Activated B cell treated with CpG ODN at 0.5 μM for 24 hours (primary cell): ENCODE measurements around the gene LMLN. TPM values are rescaled to one million over a fixed set of nuclear protein-coding genes. Genes with fewer than 3 reads are reported as not detected.

Source experiments
- ATAC-seq: fragments of 200-7000 bp; cut with Tn5 transposase; one replicate; pipeline ENCODE4 v1.10.0; 2021; ENCODE audit warnings: low read depth, mild to moderate bottlenecking, moderate library complexity
- CTCF ChIA-PET: fragments of 350-600 bp; sonication (Branson Sonifier 250); formaldehyde crosslinking; loops from one replicate; lab custom pipeline; 2021; ENCODE audit warnings: antibody characterized with exemption; lab: Charles Lee
- POLR2A ChIA-PET: fragments of 350-600 bp; sonication (Branson Sonifier 250); formaldehyde crosslinking; loops from one replicate; lab custom pipeline; 2021; ENCODE audit warnings: antibody characterized with exemption; lab: Charles Lee
- DNase-seq: peaks from one replicate; pipeline ENCODE4 v3.0.0; 2022
- H3K27ac Mint-ChIP-seq: one replicate; pipeline ENCODE4 v1.8.0; 2020; ENCODE audit warnings: mixed read lengths
- H3K27me3 Mint-ChIP-seq: one replicate; pipeline ENCODE4 v1.8.0; 2021; ENCODE audit warnings: mixed read lengths
- H3K36me3 Mint-ChIP-seq: one replicate; pipeline ENCODE4 v1.8.0; 2021; ENCODE audit warnings: low read depth, mixed read lengths
- H3K4me1 Mint-ChIP-seq: one replicate; pipeline ENCODE4 v1.8.0; 2021; ENCODE audit warnings: mixed read lengths
- H3K4me3 Mint-ChIP-seq: one replicate; pipeline ENCODE4 v1.8.0; 2020; ENCODE audit warnings: mild to moderate bottlenecking, mixed read lengths
- H3K9me3 Mint-ChIP-seq: one replicate; pipeline ENCODE4 v1.8.0; 2020; ENCODE audit warnings: mixed read lengths
- intact Hi-C: fragments of 100-400 bp; cut with micrococcal nuclease; formaldehyde crosslinking; loops from one replicate; pipeline ENCODE4 v1.15.1; 2024
- total RNA-seq: library from RNA; stranded (reverse); gene quantifications from 2 replicates; pipeline ENCODE4 v1.2.3, GENCODE V29; 2022
- TF ChIP-seq, protein P1 (sequence below): fragments of 200-600 bp; IDR thresholded peaks from one replicate; pipeline ENCODE4 v1.8.0; 2022; ENCODE audit warnings: antibody characterized with exemption, mild to moderate bottlenecking

LMLN gene
- total RNA-seq, 1 donor from 2014 or later: 4.1 TPM

DNA sequence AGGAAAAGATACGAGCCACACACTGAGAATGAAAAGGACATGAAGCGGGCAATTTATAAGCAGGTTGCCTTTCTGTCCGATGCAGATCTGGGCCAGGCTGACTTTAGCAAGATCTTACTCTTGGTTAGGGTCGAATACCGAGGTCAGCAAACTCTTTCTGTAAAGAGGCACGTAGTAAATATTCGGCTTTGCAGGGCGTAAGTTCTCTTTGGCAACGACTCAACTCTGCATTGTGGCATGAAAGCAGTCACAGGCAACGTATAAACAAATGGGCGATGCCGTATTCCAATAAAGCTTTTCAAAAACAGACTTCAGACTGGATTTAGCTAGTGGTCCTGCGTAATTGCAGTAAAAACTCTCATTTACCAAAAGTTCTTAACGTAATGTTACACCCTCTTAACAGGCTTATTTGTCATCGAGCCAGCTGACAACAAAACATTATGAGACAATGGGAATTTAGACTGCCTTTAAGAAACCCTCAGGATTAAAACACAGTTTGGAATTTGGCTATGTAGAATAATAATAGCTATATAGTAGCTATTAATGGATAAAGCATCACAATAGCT, 23.1 kb upstream of the LMLN start:
- no peaks in the 10 kb centered on the region for H3K9me3 Mint-ChIP-seq
- CTCF ChIA-PET: no interaction called here
- no peak overlapping the region for H3K27ac Mint-ChIP-seq
- peaks cover 6% of the 10 kb centered on the region for H3K36me3 Mint-ChIP-seq
- DNase-seq (no peak), ATAC-seq (no peak)
- TF ChIP-seq, protein P1, sequence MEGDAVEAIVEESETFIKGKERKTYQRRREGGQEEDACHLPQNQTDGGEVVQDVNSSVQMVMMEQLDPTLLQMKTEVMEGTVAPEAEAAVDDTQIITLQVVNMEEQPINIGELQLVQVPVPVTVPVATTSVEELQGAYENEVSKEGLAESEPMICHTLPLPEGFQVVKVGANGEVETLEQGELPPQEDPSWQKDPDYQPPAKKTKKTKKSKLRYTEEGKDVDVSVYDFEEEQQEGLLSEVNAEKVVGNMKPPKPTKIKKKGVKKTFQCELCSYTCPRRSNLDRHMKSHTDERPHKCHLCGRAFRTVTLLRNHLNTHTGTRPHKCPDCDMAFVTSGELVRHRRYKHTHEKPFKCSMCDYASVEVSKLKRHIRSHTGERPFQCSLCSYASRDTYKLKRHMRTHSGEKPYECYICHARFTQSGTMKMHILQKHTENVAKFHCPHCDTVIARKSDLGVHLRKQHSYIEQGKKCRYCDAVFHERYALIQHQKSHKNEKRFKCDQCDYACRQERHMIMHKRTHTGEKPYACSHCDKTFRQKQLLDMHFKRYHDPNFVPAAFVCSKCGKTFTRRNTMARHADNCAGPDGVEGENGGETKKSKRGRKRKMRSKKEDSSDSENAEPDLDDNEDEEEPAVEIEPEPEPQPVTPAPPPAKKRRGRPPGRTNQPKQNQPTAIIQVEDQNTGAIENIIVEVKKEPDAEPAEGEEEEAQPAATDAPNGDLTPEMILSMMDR: no peak
- H3K27me3 Mint-ChIP-seq: no peaks in the 10 kb centered on the region
- POLR2A ChIA-PET: no interaction called here
- no peak overlapping the region for H3K4me3 Mint-ChIP-seq
- no peaks in the 10 kb centered on the region for H3K4me1 Mint-ChIP-seq
- intact Hi-C loops: no loop called here

DNA sequence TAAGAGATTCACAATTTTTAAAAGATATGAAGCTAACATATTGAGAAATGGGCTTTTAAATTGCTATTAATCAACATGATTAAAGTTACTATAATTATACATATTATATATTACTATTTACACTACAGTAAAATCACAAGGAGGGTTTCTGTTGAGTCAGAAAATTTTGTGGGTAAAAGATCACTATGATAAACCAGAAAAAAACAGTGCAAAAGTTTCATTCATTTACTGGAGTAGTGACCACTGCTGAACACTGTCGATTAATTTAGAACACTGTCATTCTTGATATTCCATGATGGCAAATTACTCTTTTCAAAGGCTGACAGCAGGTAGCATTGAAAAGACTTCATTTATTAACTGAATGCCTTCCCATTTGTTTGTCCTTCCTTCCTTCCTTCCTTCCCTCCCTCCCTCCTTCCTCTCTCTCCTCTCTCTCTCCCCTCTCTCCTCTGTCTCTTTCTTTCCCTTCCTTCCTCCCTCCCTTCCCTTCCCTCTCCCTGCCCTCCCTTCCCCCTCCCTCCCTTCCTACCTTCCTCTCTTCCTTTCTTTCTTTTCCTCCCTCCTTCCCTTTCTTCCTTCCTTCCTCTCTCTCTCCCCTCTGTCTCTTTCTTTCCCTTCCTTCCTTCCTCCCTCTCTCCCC, 19.2 kb upstream of the LMLN start:
- Mint-ChIP-seq H3K4me3 (no peak overlapping the region), H3K4me1 (no peaks in the 10 kb centered on the region), H3K27ac (no peak overlapping the region), H3K9me3 (no peaks in the 10 kb centered on the region), H3K36me3 (peaks cover 4% of the 10 kb centered on the region), H3K27me3 (no peaks in the 10 kb centered on the region)
- POLR2A ChIA-PET: no interaction called here
- ATAC-seq (no peak), DNase-seq (no peak)
- TF ChIP-seq, protein P1: no peak
- CTCF ChIA-PET: interaction anchor here (1.7 kb wide), 1 partner anchor 35 kb away, joined by 5 read pairs; no protein-coding TSS in a partner anchor
- intact Hi-C loops: loop anchor here (10.0 kb wide), 1 partner anchor 206 kb away; the partner anchor contains the start of gene RUBCN

DNA sequence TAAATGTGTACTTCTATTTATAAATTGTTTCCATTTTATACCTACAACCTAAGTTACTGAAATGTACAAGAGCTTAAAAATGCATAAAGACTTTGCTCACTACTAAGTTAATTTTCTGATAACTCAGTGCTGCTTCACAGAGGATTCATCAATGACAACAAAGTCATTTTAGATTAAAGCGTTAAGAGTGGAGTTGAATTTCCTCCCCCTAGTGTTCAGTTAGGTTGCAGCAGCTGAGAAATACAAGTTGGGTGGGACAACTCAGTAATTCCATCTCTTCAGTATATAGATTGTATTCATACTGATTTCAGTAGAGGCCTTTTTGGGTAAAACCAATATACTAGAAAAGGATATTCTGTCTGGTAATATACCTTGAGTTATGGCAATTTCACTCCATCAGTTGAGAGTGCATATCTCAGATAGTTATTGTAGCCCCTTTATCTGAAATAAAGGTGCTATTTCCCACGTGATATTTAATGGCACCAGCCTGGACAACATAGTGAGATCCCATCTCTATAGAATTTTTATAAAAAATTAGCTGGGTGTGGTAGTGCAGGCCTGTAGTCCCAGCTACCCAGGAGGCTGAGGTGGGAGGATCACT, 17.0 kb upstream of the LMLN start:
- no peaks in the 10 kb centered on the region for H3K27me3 Mint-ChIP-seq
- ATAC-seq: peak; percentile 85
- no peak for DNase-seq

DNA sequence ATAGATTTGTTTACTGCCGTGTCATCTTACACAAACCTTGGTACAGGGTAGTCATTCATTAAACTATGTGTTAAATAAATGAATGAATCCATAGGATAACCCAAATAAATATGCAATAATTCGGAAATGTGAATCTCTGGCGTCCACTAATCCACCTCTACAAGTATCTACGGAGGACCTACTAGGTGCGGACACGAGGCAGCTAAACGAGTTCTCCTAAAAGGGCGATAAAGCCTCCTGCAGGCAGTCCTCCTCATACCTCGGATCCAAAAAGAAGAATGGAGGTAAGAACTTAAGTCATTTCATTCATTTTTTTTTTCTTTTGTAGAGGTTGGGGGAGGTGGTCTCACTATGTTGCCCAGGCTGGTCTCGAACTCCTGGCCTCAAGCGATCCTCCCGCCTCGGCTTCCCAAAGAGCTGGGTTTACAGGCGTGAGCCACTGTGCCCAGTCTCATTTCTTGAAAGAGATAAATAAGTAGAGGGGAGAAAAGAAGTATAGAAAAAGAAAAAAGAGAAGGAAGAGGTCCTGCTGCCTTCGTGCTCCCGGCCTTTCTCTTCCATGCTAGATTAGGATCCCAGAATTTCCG, 10.7 kb upstream of the LMLN start:
- Mint-ChIP-seq H3K27ac (peak overlapping the region; percentile 99), H3K4me1 (peaks cover 41% of the 10 kb centered on the region)
- ATAC-seq: no peak

More for the DNA sequence above, 17.0 kb upstream of the LMLN start:
- no peak overlapping the region for H3K4me3 Mint-ChIP-seq
- ChIA-PET CTCF (interaction anchor here (0.6 to 2.4 kb wide), 3 partner anchors 37 to 344 kb away, joined by 3 to 11 read pairs (median 7); no protein-coding TSS in a partner anchor), POLR2A (interaction anchor here (0.5 to 0.7 kb wide), 2 partner anchors 9 to 18 kb away, joined by 6 to 8 read pairs; no protein-coding TSS in a partner anchor)
- peaks cover 4% of the 10 kb centered on the region for H3K36me3 Mint-ChIP-seq
- no peaks in the 10 kb centered on the region for H3K9me3 Mint-ChIP-seq
- no peaks in the 10 kb centered on the region for H3K4me1 Mint-ChIP-seq
- TF ChIP-seq, protein P1: no peak
- intact Hi-C loops: loop anchor here (1.0 to 10.0 kb wide), 2 partner anchors 37 to 208 kb away; partner anchors contain the start of gene RUBCN
- no peak overlapping the region for H3K27ac Mint-ChIP-seq

More for the DNA sequence above, 10.7 kb upstream of the LMLN start:
- CTCF ChIA-PET: interaction anchor here (2.9 kb wide), 1 partner anchor 131 kb away, joined by 9 read pairs; no protein-coding TSS in a partner anchor
- no peak for DNase-seq
- Mint-ChIP-seq H3K4me3 (peak overlapping the region; percentile 100), H3K36me3 (peaks cover 40% of the 10 kb centered on the region), H3K9me3 (no peaks in the 10 kb centered on the region), H3K27me3 (no peaks in the 10 kb centered on the region)
- intact Hi-C loops: loop anchor here (10.0 kb wide), 1 partner anchor 214 kb away; the partner anchor contains the start of gene RUBCN
- TF ChIP-seq, protein P1: no peak
- POLR2A ChIA-PET: interaction anchor here (0.5 to 2.0 kb wide), 4 partner anchors 10 to 131 kb away, joined by 3 to 13 read pairs (median 4); a partner anchor contains a TSS
